Astrocyte of the spinal cord (primary cell): ENCODE data around the gene SORCS2.
A peak's percentile ranks its signal among the peaks of the same experiment; 100 is the strongest.

Experiments used
- DNase-seq: peaks from one replicate; pipeline ENCODE4 v3.0.0; 2011; ENCODE audit warnings: low read depth, low spot score
- H3K4me3 ChIP-seq: 2 replicates; pipeline ENCODE4 v1.5.1; 2011; ENCODE audit warnings: low read depth, mild to moderate bottlenecking, low read length, moderate library complexity
- CTCF ChIP-seq: IDR thresholded peaks from 2 replicates; pipeline ENCODE4 v1.5.1; 2012; ENCODE audit warnings: low read depth, mild to moderate bottlenecking, low read length, inconsistent platforms
- in situ Hi-C: cut with HindIII; loops from 2 replicates; pipeline ENCODE4 v1.10.0; 2017; ENCODE audit warnings: low sequenced_read_pairs

SORCS2 gene

GRCh38 chr4:7554905-7555304 is 362.6 kb downstream of the SORCS2 start:
- in situ Hi-C loops = no loop called here
- DNase-seq = no peak

GRCh38 chr4:7556558-7556957 is 364.2 kb downstream of the SORCS2 start:
- no peak for DNase-seq
- in situ Hi-C loops = no loop called here
- TF ChIP-seq CTCF = no peak
- H3K4me3 ChIP-seq = no peak overlapping the region

More at GRCh38 chr4:7554905-7555304, 362.6 kb downstream of the SORCS2 start:
- TF ChIP-seq CTCF = no peak
- no peak overlapping the region for H3K4me3 ChIP-seq

- no peak for TF ChIP-seq CTCF
- no peak overlapping the region for H3K4me3 ChIP-seq
- DNase-seq = peak; percentile 61
- in situ Hi-C loops = no loop called here
These were observed 365.1 kb downstream of the SORCS2 start for GRCh38 chr4:7557456-7557855.

- DNase-seq = no peak
- no peak overlapping the region for H3K4me3 ChIP-seq
- TF ChIP-seq CTCF = no peak
- in situ Hi-C loops = no loop called here
These were observed 366.1 kb downstream of the SORCS2 start for GRCh38 chr4:7558436-7558835.

GRCh38 chr4:7559316-7559715 is 367.0 kb downstream of the SORCS2 start:
- DNase-seq = no peak
- H3K4me3 ChIP-seq = no peak overlapping the region
- no peak for TF ChIP-seq CTCF
- in situ Hi-C loops = no loop called here

GRCh38 chr4:7559741-7560395 is 367.5 kb downstream of the SORCS2 start:
- no peak for DNase-seq
- in situ Hi-C loops = no loop called here
- TF ChIP-seq CTCF = no peak
- H3K4me3 ChIP-seq = no peak overlapping the region
